HEK293 (cell line): ENCODE results near the gene HBEGF.

ENCODE experiments used
- CTCF ChIA-PET: fragments of 350-600 bp; formaldehyde crosslinking; extraction: SDS; loops from one replicate; lab custom pipeline; 2021; ENCODE audit warnings: antibody characterized with exemption; lab: Yijun Ruan, JAX
- POLR2A ChIA-PET: fragments of 300-600 bp; formaldehyde crosslinking; extraction: SDS; loops from one replicate; lab custom pipeline; 2020; ENCODE audit warnings: antibody characterized with exemption, inconsistent platforms; lab: Yijun Ruan, JAX
- H3K27ac ChIP-seq: fragments of 200-500 bp; sonication (Bioruptor generic); 2 replicates; pipeline ENCODE4 v1.5.1; 2014; ENCODE audit warnings: low read depth, low read length, control low read depth, inconsistent platforms; ENCODE audit errors: extremely low read depth
- H3K36me3 ChIP-seq, 2 experiments: fragments of 200-500 bp in 1 of 2; sonication (Bioruptor generic) in 1 of 2; 1 replicate in 1 of 2; 2 replicates in 1 of 2; pipeline ENCODE4 v1.5.1; 2014 to 2017; ENCODE audit warnings: inconsistent platforms in 2 of 2, low read length in 2 of 2; ENCODE audit not compliant: control insufficient read depth in 2 of 2, insufficient read depth in 1 of 2
- H3K4me1 ChIP-seq: fragments of 200-500 bp; sonication (Bioruptor generic); 2 replicates; pipeline ENCODE4 v1.5.1; 2014; ENCODE audit warnings: mild to moderate bottlenecking, low read length, inconsistent platforms; ENCODE audit not compliant: control insufficient read depth, insufficient read depth
- H3K4me3 ChIP-seq: 2 replicates; pipeline ENCODE4 v1.5.1; 2011; ENCODE audit warnings: low read depth, mild to moderate bottlenecking, control low read depth, low read length, moderate library complexity
- H3K9me3 ChIP-seq: fragments of 200-500 bp; sonication (Bioruptor generic); 2 replicates; pipeline ENCODE4 v1.5.1; 2014; ENCODE audit warnings: low read depth, low read length, inconsistent platforms; ENCODE audit not compliant: control insufficient read depth, insufficient read depth
- KLF10 ChIP-seq: fragments of 450-650 bp; IDR thresholded peaks from 2 replicates; pipeline ENCODE4 v1.5.1; 2018; ENCODE audit warnings: missing biosample characterization, mild to moderate bottlenecking, missing genetic modification characterization
- SALL2 ChIP-seq: fragments of 450-650 bp; formaldehyde crosslinking; IDR thresholded peaks from 2 replicates; pipeline ENCODE4 v1.5.0; 2017; ENCODE audit warnings: missing biosample characterization, mild to moderate bottlenecking, missing genetic modification characterization, borderline replicate concordance
- YY2 ChIP-seq: fragments of 450-650 bp; formaldehyde crosslinking; IDR thresholded peaks from 2 replicates; pipeline ENCODE4 v1.5.1; 2016; ENCODE audit warnings: missing biosample characterization, missing genetic modification characterization
- ZBTB21 ChIP-seq: fragments of 450-650 bp; formaldehyde crosslinking; IDR thresholded peaks from 2 replicates; pipeline ENCODE4 v1.5.1; 2017; ENCODE audit warnings: missing biosample characterization, missing genetic modification characterization
- ZNF133 ChIP-seq: fragments of 450-650 bp; formaldehyde crosslinking; IDR thresholded peaks from 2 replicates; pipeline ENCODE4 v1.5.1; 2016; ENCODE audit warnings: missing biosample characterization, missing genetic modification characterization
- ZNF19 ChIP-seq: fragments of 450-650 bp; formaldehyde crosslinking; IDR thresholded peaks from 2 replicates; pipeline ENCODE4; 2016; ENCODE audit warnings: missing biosample characterization, missing genetic modification characterization, low read depth
- ZNF266 ChIP-seq: fragments of 450-650 bp; formaldehyde crosslinking; IDR thresholded peaks from 2 replicates; pipeline ENCODE4 v1.5.1; 2016; ENCODE audit warnings: missing biosample characterization, missing genetic modification characterization, low read depth
- ZNF324 ChIP-seq: fragments of 450-650 bp; formaldehyde crosslinking; IDR thresholded peaks from 2 replicates; pipeline ENCODE4 v1.5.1; 2016; ENCODE audit warnings: missing biosample characterization, missing genetic modification characterization
- ZNF514 ChIP-seq: fragments of 450-650 bp; formaldehyde crosslinking; IDR thresholded peaks from 2 replicates; pipeline ENCODE4 v1.5.1; 2016; ENCODE audit warnings: missing biosample characterization, missing genetic modification characterization
- ZNF521 ChIP-seq: fragments of 450-650 bp; formaldehyde crosslinking; IDR thresholded peaks from 2 replicates; pipeline ENCODE4 v1.5.1; 2017; ENCODE audit warnings: missing biosample characterization, mild to moderate bottlenecking, missing genetic modification characterization
- ZNF621 ChIP-seq: fragments of 450-650 bp; formaldehyde crosslinking; IDR thresholded peaks from 2 replicates; pipeline ENCODE4 v1.5.1; 2017; ENCODE audit warnings: missing biosample characterization, missing genetic modification characterization
- ZNF76 ChIP-seq: fragments of 450-650 bp; formaldehyde crosslinking; IDR thresholded peaks from 2 replicates; pipeline ENCODE4; 2016; ENCODE audit warnings: low read depth, missing biosample characterization, missing genetic modification characterization, borderline replicate concordance
- ZXDB ChIP-seq: fragments of 450-650 bp; formaldehyde crosslinking; IDR thresholded peaks from 2 replicates; pipeline ENCODE4 v1.5.1; 2016; ENCODE audit warnings: missing biosample characterization, missing genetic modification characterization
- TF ChIP-seq, protein P1 (sequence below): fragments of 450-650 bp; formaldehyde crosslinking; optimal IDR thresholded peaks from 2 replicates; pipeline ENCODE3; 2016; ENCODE audit warnings: missing biosample characterization, mild to moderate bottlenecking, missing genetic modification characterization
- TF ChIP-seq, protein P2 (sequence below): fragments of 450-650 bp; formaldehyde crosslinking; IDR thresholded peaks from 2 replicates; pipeline ENCODE4; 2016; ENCODE audit warnings: missing biosample characterization, missing genetic modification characterization
- TF ChIP-seq, protein P3 (sequence below): fragments of 450-650 bp; formaldehyde crosslinking; IDR thresholded peaks from 2 replicates; pipeline ENCODE4 v1.5.1; 2016; ENCODE audit warnings: missing biosample characterization, missing genetic modification characterization, low read depth
- TF ChIP-seq, protein P4 (sequence below): fragments of 450-650 bp; formaldehyde crosslinking; IDR thresholded peaks from 2 replicates; pipeline ENCODE4 v1.5.1; 2016; ENCODE audit warnings: missing biosample characterization, missing genetic modification characterization
- TF ChIP-seq, protein P5 (sequence below): fragments of 450-650 bp; formaldehyde crosslinking; IDR thresholded peaks from 2 replicates; pipeline ENCODE4 v1.5.1; 2017; ENCODE audit warnings: missing biosample characterization, missing genetic modification characterization

HBEGF gene

DNA sequence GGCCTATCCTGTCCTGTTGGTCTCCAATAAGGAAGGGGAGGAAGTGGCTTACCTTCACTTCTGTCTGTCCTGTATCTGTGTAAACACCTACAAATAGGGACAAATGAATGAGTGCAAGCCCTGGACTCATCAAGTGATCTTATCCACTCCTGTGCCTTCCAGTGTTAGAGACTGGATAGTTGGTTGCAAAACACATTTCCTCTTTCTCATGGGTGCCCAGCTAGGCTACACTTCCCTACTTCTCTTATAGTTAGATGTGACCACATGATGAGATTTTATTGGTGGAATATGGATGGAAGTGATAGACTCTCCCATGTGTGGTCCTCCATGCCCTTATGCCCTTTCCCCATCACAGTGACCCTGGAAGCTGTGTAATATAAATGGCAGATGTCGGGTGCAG, 26.6 kb downstream of the HBEGF start:
- ChIA-PET CTCF (interaction anchor here (0.9 kb wide), 1 partner anchor 32 kb away, joined by 5 read pairs; no protein-coding TSS in a partner anchor), POLR2A (interaction anchor here (0.7 kb wide), 1 partner anchor 154 kb away, joined by 10 read pairs; no protein-coding TSS in a partner anchor)
- Histone ChIP-seq H3K4me1 (no peaks in the 10 kb centered on the region), H3K27ac (no peak overlapping the region), H3K4me3 (no peak overlapping the region), H3K36me3 (no peaks in the 10 kb centered on the region), H3K9me3 (no peaks in the 10 kb centered on the region)
- TF ChIP-seq KLF10 (tag by site-specific recombination) (no peak), YY2 (tag by site-specific recombination) (no peak), SALL2 (no peak), ZNF266 (tag by site-specific recombination) (no peak)
- TF ChIP-seq, protein P1, sequence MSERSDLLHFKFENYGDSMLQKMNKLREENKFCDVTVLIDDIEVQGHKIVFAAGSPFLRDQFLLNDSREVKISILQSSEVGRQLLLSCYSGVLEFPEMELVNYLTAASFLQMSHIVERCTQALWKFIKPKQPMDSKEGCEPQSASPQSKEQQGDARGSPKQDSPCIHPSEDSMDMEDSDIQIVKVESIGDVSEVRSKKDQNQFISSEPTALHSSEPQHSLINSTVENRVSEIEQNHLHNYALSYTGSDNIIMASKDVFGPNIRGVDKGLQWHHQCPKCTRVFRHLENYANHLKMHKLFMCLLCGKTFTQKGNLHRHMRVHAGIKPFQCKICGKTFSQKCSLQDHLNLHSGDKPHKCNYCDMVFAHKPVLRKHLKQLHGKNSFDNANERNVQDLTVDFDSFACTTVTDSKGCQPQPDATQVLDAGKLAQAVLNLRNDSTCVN (tag by site-specific recombination), result no peak

DNA sequence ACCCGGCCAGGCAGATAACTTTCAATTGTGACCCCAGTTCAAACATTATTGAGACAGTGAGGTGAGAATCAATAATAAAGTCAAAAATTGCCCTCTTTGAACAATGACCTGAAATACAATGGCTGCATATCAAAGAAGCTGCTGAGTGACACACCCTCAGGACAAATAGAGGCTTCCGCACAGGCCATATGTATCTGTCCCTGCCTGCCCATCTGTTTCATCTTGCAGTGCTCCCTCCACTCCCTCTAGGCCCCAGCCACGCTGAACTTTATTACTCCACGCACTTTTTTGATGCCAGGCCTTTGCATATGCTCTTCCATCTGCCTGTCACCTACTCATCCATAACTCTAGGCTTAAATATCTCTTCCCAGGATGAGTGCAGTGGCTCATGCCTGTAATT, 27.6 kb downstream of the HBEGF start:
- Histone ChIP-seq H3K4me1 (no peaks in the 10 kb centered on the region), H3K27ac (no peak overlapping the region), H3K4me3 (no peak overlapping the region), H3K36me3 (no peaks in the 10 kb centered on the region), H3K9me3 (no peaks in the 10 kb centered on the region)
- ChIA-PET POLR2A (interaction anchor here (1.5 kb wide), 1 partner anchor 28 kb away, joined by 3 read pairs; the partner anchor contains the start of gene HBEGF), CTCF (no interaction called here)
- no peak for TF ChIP-seq ZNF133 (tag by site-specific recombination)

DNA sequence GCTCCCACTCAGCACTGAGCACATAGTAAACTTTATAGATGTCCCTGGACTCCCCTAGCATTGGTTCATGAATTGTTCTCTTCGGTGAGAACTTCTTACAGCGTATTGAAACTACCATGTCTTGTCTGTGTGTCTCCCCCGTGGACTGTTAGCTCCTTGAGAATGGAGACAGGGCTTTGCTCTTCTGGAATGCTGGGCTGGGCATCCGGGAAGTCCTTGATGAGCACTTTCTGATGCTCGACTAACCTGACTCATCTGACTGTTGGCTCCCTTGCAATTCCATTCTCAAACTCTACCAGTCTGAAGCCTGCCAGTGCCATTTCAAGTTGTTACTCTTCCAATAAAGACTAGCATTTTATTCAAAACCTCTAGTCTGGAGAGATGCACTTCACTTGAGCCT, 28.5 kb downstream of the HBEGF start:
- Histone ChIP-seq H3K4me1 (no peaks in the 10 kb centered on the region), H3K27ac (no peak overlapping the region), H3K36me3 (no peaks in the 10 kb centered on the region), H3K4me3 (no peak overlapping the region), H3K9me3 (no peaks in the 10 kb centered on the region)
- CTCF ChIA-PET, result interaction anchor here (0.7 to 1.1 kb wide), 2 partner anchors 9 to 13 kb away, joined by 3 read pairs; no protein-coding TSS in a partner anchor
- TF ChIP-seq, protein P2, sequence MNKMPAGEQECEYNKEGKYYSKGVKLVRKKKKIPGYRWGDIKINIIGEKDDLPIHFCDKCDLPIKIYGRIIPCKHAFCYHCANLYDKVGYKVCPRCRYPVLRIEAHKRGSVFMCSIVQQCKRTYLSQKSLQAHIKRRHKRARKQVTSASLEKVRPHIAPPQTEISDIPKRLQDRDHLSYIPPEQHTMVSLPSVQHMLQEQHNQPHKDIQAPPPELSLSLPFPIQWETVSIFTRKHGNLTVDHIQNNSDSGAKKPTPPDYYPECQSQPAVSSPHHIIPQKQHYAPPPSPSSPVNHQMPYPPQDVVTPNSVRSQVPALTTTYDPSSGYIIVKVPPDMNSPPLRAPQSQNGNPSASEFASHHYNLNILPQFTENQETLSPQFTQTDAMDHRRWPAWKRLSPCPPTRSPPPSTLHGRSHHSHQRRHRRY (tag by site-specific recombination), result no peak
- TF ChIP-seq ZNF76 (no peak), ZXDB (tag by site-specific recombination) (no peak), ZNF514 (tag by site-specific recombination) (no peak), ZNF19 (no peak), ZNF521 (tag by site-specific recombination) (no peak), ZBTB21 (no peak), ZNF621 (no peak), ZNF324 (tag by site-specific recombination) (no peak)
- TF ChIP-seq, protein P3, sequence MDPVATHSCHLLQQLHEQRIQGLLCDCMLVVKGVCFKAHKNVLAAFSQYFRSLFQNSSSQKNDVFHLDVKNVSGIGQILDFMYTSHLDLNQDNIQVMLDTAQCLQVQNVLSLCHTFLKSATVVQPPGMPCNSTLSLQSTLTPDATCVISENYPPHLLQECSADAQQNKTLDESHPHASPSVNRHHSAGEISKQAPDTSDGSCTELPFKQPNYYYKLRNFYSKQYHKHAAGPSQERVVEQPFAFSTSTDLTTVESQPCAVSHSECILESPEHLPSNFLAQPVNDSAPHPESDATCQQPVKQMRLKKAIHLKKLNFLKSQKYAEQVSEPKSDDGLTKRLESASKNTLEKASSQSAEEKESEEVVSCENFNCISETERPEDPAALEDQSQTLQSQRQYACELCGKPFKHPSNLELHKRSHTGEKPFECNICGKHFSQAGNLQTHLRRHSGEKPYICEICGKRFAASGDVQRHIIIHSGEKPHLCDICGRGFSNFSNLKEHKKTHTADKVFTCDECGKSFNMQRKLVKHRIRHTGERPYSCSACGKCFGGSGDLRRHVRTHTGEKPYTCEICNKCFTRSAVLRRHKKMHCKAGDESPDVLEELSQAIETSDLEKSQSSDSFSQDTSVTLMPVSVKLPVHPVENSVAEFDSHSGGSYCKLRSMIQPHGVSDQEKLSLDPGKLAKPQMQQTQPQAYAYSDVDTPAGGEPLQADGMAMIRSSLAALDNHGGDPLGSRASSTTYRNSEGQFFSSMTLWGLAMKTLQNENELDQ, result no peak
- TF ChIP-seq, protein P4, sequence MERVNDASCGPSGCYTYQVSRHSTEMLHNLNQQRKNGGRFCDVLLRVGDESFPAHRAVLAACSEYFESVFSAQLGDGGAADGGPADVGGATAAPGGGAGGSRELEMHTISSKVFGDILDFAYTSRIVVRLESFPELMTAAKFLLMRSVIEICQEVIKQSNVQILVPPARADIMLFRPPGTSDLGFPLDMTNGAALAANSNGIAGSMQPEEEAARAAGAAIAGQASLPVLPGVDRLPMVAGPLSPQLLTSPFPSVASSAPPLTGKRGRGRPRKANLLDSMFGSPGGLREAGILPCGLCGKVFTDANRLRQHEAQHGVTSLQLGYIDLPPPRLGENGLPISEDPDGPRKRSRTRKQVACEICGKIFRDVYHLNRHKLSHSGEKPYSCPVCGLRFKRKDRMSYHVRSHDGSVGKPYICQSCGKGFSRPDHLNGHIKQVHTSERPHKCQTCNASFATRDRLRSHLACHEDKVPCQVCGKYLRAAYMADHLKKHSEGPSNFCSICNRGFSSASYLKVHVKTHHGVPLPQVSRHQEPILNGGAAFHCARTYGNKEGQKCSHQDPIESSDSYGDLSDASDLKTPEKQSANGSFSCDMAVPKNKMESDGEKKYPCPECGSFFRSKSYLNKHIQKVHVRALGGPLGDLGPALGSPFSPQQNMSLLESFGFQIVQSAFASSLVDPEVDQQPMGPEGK (tag by site-specific recombination), result no peak
- TF ChIP-seq, protein P5, sequence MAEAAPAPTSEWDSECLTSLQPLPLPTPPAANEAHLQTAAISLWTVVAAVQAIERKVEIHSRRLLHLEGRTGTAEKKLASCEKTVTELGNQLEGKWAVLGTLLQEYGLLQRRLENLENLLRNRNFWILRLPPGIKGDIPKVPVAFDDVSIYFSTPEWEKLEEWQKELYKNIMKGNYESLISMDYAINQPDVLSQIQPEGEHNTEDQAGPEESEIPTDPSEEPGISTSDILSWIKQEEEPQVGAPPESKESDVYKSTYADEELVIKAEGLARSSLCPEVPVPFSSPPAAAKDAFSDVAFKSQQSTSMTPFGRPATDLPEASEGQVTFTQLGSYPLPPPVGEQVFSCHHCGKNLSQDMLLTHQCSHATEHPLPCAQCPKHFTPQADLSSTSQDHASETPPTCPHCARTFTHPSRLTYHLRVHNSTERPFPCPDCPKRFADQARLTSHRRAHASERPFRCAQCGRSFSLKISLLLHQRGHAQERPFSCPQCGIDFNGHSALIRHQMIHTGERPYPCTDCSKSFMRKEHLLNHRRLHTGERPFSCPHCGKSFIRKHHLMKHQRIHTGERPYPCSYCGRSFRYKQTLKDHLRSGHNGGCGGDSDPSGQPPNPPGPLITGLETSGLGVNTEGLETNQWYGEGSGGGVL (tag by site-specific recombination), result no peak
- POLR2A ChIA-PET, result interaction anchor here (0.8 to 1.5 kb wide), 2 partner anchors 28 to 29 kb away, joined by 3 to 4 read pairs; partner anchors contain the start of gene HBEGF
